Measurements from ENCODE around the gene TMEM198. TPM values are rescaled to one million over a fixed set of nuclear protein-coding genes. Genes with fewer than 3 reads are reported as not detected.

The TMEM198 gene
- total and polyA plus RNA-seq, 2 donors (not counting 3 experiments of a cell fraction or from before 2014, with no cell fraction given) = not detected

DNA sequence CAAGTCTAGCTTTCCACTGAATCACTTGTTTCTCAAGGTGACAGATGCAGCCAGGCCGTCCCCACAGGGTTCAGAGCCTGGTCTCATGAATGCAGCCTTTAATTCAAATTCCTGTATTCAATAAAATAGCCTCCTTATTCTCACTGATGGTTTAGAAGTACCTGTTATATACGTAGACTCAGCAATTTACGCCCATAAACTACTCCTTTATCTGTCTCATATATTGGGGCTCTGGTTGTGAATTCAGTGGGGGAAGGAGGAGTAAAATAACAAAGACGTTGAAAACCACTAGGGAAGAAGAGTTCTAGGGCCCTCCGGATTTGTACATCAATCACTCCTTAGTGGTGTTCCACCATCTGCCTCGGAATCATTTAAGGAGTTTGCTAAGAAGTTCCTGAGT is 25.8 kb downstream of the TMEM198 start:
- POLR2A ChIA-PET = no interaction called here
- no peak for FAIRE-seq

More for the DNA sequence above, 25.8 kb downstream of the TMEM198 start:
- Histone ChIP-seq H3K4me2 (ENCODE audit: insufficient read depth, low read length) (no peak overlapping the region), H3K27me3 (ENCODE audit: control insufficient read depth in 2 of 2, insufficient read depth in 2 of 2, low read length in 2 of 2) (peaks cover 8 to 25% of the 10 kb centered on the region in 2 experiments), H3K9me3 (replicated peaks; ENCODE audit: control insufficient read depth, insufficient read depth, low read length) (no peaks in the 10 kb centered on the region), H3K79me2 (ENCODE audit: control insufficient read depth, insufficient read depth, low read length) (no peaks in the 10 kb centered on the region), H3K9ac (replicated peaks; ENCODE audit: extremely low read depth, insufficient read depth, low read length) (no peak overlapping the region), H3K4me1 (ENCODE audit: control insufficient read depth, extremely low read depth, insufficient read depth, low read length) (no peaks in the 10 kb centered on the region), H3K9me1 (replicated peaks; ENCODE audit: control insufficient read depth, extremely low read depth, insufficient read depth, low read length) (no peaks in the 10 kb centered on the region), H3K4me3 (replicated peaks in 1 of 3; ENCODE audit: insufficient read depth in 1 of 3, low read depth in 1 of 3, low read length in 3 of 3) (no peak overlapping the region), H3K36me3 (ENCODE audit: control insufficient read depth in 2 of 2, extremely low read depth in 1 of 2, insufficient read depth in 2 of 2, low read length in 2 of 2) (no peaks in the 10 kb centered on the region), H4K20me1 (replicated peaks; ENCODE audit: control insufficient read depth, extremely low read depth, insufficient read depth, low read length) (no peaks in the 10 kb centered on the region), H2AFZ (ENCODE audit: low read depth, low read length) (no peak overlapping the region), H3K27ac (ENCODE audit: insufficient read depth, low read depth, low read length) (no peak overlapping the region)
- TF ChIP-seq, protein P1, sequence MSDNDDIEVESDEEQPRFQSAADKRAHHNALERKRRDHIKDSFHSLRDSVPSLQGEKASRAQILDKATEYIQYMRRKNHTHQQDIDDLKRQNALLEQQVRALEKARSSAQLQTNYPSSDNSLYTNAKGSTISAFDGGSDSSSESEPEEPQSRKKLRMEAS (IDR thresholded peaks at IDR 0.05; ENCODE audit: insufficient read depth, insufficient read length) = no peak
- TF ChIP-seq JUN (IDR thresholded peaks at IDR 0.05; ENCODE audit: borderline replicate concordance, insufficient read depth, insufficient read length, low read depth) = no peak
- no peak for TF ChIP-seq GATA2 (IDR thresholded peaks at IDR 0.05; ENCODE audit: insufficient read depth, insufficient read length, low read depth, low read length)
- no peak for TF ChIP-seq POLR2AphosphoS5 (IDR thresholded peaks at IDR 0.05; ENCODE audit: insufficient read depth, low read depth, low read length)
- TF ChIP-seq FOS (IDR thresholded peaks at IDR 0.05; ENCODE audit: borderline replicate concordance, insufficient read depth, low read length) = no peak
- TF ChIP-seq POLR2A (IDR thresholded peaks at IDR 0.05; ENCODE audit: low read depth, low read length) = no peak
- TF ChIP-seq EZH2 (IDR thresholded peaks at IDR 0.05; ENCODE audit: borderline replicate concordance, low read depth, low read length, severe bottlenecking) = no peak
- no peak for TF ChIP-seq MYC (IDR thresholded peaks at IDR 0.05; ENCODE audit: low read depth, low read length)
- TF ChIP-seq, protein P2, sequence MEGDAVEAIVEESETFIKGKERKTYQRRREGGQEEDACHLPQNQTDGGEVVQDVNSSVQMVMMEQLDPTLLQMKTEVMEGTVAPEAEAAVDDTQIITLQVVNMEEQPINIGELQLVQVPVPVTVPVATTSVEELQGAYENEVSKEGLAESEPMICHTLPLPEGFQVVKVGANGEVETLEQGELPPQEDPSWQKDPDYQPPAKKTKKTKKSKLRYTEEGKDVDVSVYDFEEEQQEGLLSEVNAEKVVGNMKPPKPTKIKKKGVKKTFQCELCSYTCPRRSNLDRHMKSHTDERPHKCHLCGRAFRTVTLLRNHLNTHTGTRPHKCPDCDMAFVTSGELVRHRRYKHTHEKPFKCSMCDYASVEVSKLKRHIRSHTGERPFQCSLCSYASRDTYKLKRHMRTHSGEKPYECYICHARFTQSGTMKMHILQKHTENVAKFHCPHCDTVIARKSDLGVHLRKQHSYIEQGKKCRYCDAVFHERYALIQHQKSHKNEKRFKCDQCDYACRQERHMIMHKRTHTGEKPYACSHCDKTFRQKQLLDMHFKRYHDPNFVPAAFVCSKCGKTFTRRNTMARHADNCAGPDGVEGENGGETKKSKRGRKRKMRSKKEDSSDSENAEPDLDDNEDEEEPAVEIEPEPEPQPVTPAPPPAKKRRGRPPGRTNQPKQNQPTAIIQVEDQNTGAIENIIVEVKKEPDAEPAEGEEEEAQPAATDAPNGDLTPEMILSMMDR (IDR thresholded peaks at IDR 0.05; ENCODE audit: extremely low read depth in 1 of 2, insufficient read depth in 1 of 2, low read depth in 1 of 2, low read length in 2 of 2) = no peak
- BruUV-seq (replicated peaks) = no TSS peak
- intact Hi-C loops (cut with micrococcal nuclease) = no loop called here
- CTCF ChIA-PET = no interaction called here
- dilution Hi-C loops (cut with MboI; ENCODE audit: extremely low pct_ligation_motif_present, low sequenced_read_pairs) = no loop called here
- DNase-seq (ENCODE audit: low read depth, low spot score) = no peak
